GM23338 (cell line): ENCODE results near the gene ZFR. TPM values are rescaled to one million over a fixed set of nuclear protein-coding genes. Genes with fewer than 3 reads are reported as not detected.

Experiments used
- ATAC-seq: fragments of 200-7000 bp; cut with Tn5 transposase; 3 replicates; pipeline ENCODE4 v1.9.1; 2020
- DNase-seq: peaks from one replicate; pipeline ENCODE4 v3.0.0-alpha.2; 2015; ENCODE audit warnings: low spot score
- H2AFZ ChIP-seq: fragments of 200-600 bp; sonication (generic); 2 replicates; pipeline ENCODE4 v1.8.0; 2016; ENCODE audit warnings: antibody characterized with exemption, mild to moderate bottlenecking, moderate library complexity
- H3F3A ChIP-seq: fragments of 200-600 bp; sonication (generic); replicated peaks from 2 replicates; pipeline ENCODE4 v1.8.0; 2017; ENCODE audit warnings: antibody characterized with exemption, mixed run types, low read depth
- H3K27ac ChIP-seq: fragments of 200-600 bp; sonication (generic); 2 replicates; pipeline ENCODE4 v1.6.1; 2016; ENCODE audit warnings: low read depth
- H3K27me3 ChIP-seq: fragments of 200-600 bp; sonication (generic); 2 replicates; pipeline ENCODE4 v1.8.0; 2016; ENCODE audit warnings: mild to moderate bottlenecking, mixed run types, moderate library complexity; ENCODE audit not compliant: insufficient read depth
- H3K36me3 ChIP-seq: fragments of 200-600 bp; sonication (generic); 2 replicates; pipeline ENCODE4 v1.8.0; 2016; ENCODE audit warnings: mild to moderate bottlenecking; ENCODE audit not compliant: insufficient read depth
- H3K4me1 ChIP-seq: fragments of 200-600 bp; sonication (generic); 2 replicates; pipeline ENCODE4 v1.8.0; 2016; ENCODE audit warnings: mild to moderate bottlenecking, moderate library complexity; ENCODE audit not compliant: insufficient read depth
- H3K4me2 ChIP-seq: fragments of 200-600 bp; sonication (generic); 2 replicates; pipeline ENCODE4 v1.7.1; 2017; ENCODE audit warnings: mixed run types
- H3K4me3 ChIP-seq: fragments of 200-600 bp; sonication (generic); 2 replicates; pipeline ENCODE4 v1.6.1; 2016; ENCODE audit warnings: mixed run types
- H3K79me2 ChIP-seq: fragments of 200-600 bp; sonication (generic); replicated peaks from 2 replicates; pipeline ENCODE4 v1.8.0; 2017; ENCODE audit warnings: mild to moderate bottlenecking; ENCODE audit not compliant: insufficient read depth
- H3K9me2 ChIP-seq: fragments of 200-600 bp; sonication (generic); 2 replicates; pipeline ENCODE4 v1.8.0; 2017; ENCODE audit not compliant: insufficient read depth
- H4K20me1 ChIP-seq: fragments of 200-600 bp; sonication (generic); replicated peaks from 2 replicates; pipeline ENCODE4 v1.8.0; 2017; ENCODE audit warnings: mild to moderate bottlenecking; ENCODE audit not compliant: insufficient read depth
- H3K27ac Mint-ChIP-seq: 2 replicates; pipeline ENCODE4 v1.8.0; 2020; ENCODE audit warnings: inconsistent platforms, mild to moderate bottlenecking, moderate library complexity, mixed read lengths
- H3K27me3 Mint-ChIP-seq: 3 replicates; pipeline ENCODE4 v1.8.0; 2022; ENCODE audit warnings: low read depth, mild to moderate bottlenecking, moderate library complexity, mixed read lengths, inconsistent platforms; ENCODE audit not compliant: insufficient read depth, poor library complexity
- H3K36me3 Mint-ChIP-seq: 3 replicates; pipeline ENCODE4 v1.8.0; 2021; ENCODE audit warnings: low read depth, mild to moderate bottlenecking, inconsistent platforms, moderate library complexity, mixed read lengths
- H3K4me1 Mint-ChIP-seq: 3 replicates; pipeline ENCODE4 v1.8.0; 2020; ENCODE audit warnings: mild to moderate bottlenecking, inconsistent platforms, mixed read lengths
- H3K4me3 Mint-ChIP-seq: 3 replicates; pipeline ENCODE4 v1.8.0; 2021; ENCODE audit warnings: moderate library complexity, mild to moderate bottlenecking, inconsistent platforms, mixed read lengths
- H3K9me3 Mint-ChIP-seq: 3 replicates; pipeline ENCODE4 v1.8.0; 2020; ENCODE audit warnings: moderate library complexity, mild to moderate bottlenecking, inconsistent platforms, mixed read lengths
- EZH2phosphoT487 ChIP-seq: fragments of 200-600 bp; sonication (generic); IDR thresholded peaks from one replicate; pipeline ENCODE4 v1.8.1; 2018; ENCODE audit warnings: antibody characterized with exemption; ENCODE audit not compliant: unreplicated experiment
- STAT1 ChIP-seq: IDR thresholded peaks from one replicate; pipeline ENCODE4 v1.6.1; 2016; ENCODE audit warnings: antibody characterized with exemption; ENCODE audit not compliant: unreplicated experiment
- polyA plus RNA-seq: library from polyadenylated mRNA; unstranded; fragments of >200 nt; fragmentation: Nextera tagmentation; extraction: Ambion mirVana; gene quantifications from 2 replicates; pipeline ENCODE4 v1.2.1, GENCODE V29; 2016
- total RNA-seq: library from RNA; depleted of rRNA; stranded (reverse); fragments of >200 nt; shearing (Covaris generic); gene quantifications from 2 replicates; pipeline ENCODE4 v1.2.3, GENCODE V29; 2014
- TF ChIP-seq, protein P1 (sequence below), 2 experiments: fragments of 200-600 bp in 1 of 2; sonication (generic) in 1 of 2; conservative IDR thresholded peaks; 2 replicates each; pipeline versions ENCODE4 v1.5.1 to v1.6.1; 2016 to 2017; ENCODE audit warnings: antibody characterized with exemption in 2 of 2, low read depth in 2 of 2, mild to moderate bottlenecking in 2 of 2, moderate library complexity in 1 of 2
- TF ChIP-seq, protein P2 (sequence below): fragments of 250-450 bp; sonication (Bioruptor Pico); IDR thresholded peaks from 2 replicates; pipeline ENCODE4 v1.5.0; 2020; ENCODE audit warnings: mild to moderate bottlenecking, moderate library complexity

ZFR gene
- total and polyA plus RNA-seq, 2 experiments from 2014 or later: 92.4 to 103 TPM

DNA sequence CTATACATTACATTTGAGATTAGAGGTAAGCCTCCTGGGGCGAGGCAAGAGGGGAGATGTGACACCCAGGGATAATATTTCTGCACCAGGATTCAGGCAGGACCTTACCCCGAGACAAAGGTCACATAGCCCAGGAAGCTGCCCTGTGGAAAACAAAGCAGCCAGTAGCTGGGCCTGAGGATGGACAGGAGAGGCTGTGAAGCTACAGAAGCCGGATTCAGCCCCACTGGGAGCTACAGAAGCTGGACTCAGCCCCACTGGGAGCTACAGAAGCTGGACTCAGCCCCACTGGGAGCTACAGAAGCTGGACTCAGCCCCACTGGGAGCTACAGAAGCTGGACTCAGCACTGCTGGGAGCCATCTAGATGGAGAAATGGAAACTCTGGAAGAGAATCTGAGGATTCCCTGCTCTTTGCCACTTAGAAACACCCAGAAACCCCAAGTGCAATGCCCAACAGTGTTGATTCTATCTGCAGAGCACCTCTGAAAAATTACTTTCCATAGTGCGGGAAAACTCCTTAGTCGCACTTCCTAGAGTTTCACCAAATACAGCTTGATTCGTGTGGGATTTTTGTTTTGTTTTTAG lies 46.5 kb upstream of the ZFR start:
- no peak for ATAC-seq
- H3F3A ChIP-seq: no peaks in the 10 kb centered on the region
- no peaks in the 10 kb centered on the region; the same call in 2 of the 3 replicates for H3K36me3 Mint-ChIP-seq

DNA sequence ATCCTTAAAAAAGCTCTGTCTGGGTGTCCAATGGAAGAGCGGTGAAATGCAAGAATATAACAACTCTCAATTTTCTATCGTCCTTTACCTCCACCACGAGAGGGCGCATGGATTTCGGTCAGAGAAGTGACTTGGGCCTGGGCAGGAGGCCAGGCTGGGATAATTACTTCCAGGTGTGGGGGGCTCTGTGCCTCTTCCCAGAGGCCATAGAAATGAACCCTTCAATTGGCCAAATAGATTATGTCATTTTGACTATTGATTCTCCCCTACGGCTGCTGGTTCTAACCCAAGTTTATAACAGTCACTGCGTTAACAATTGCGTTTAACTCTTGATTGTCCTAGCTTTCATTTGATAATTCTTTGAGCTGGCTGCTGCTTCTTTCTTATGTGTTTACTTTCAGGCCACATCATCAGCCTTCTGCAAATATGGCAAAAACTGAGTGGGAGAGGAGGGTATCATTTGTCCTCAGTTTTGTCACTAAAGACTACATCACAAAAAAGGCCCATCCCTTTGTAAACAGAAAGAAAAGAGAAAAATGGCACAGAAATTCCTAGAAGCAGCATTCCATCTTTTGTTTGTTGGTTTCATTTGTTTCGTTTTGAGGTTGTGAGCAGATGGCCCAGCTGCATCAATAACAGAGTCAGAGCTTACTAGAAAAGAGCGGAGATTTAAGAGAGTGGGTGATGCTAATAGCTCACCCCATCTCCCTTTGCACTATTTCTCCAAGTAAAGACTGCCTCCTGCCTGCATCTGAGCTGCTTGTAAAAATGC lies 45.4 kb upstream of the ZFR start:
- peaks cover 7% of the 10 kb centered on the region; the same call in 2 of the 3 replicates for H3K4me1 Mint-ChIP-seq
- no peak for TF ChIP-seq STAT1
- TF ChIP-seq, protein P1, sequence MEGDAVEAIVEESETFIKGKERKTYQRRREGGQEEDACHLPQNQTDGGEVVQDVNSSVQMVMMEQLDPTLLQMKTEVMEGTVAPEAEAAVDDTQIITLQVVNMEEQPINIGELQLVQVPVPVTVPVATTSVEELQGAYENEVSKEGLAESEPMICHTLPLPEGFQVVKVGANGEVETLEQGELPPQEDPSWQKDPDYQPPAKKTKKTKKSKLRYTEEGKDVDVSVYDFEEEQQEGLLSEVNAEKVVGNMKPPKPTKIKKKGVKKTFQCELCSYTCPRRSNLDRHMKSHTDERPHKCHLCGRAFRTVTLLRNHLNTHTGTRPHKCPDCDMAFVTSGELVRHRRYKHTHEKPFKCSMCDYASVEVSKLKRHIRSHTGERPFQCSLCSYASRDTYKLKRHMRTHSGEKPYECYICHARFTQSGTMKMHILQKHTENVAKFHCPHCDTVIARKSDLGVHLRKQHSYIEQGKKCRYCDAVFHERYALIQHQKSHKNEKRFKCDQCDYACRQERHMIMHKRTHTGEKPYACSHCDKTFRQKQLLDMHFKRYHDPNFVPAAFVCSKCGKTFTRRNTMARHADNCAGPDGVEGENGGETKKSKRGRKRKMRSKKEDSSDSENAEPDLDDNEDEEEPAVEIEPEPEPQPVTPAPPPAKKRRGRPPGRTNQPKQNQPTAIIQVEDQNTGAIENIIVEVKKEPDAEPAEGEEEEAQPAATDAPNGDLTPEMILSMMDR (conservative IDR thresholded peaks at IDR 0.05; ENCODE audit: low read depth in 2 of 2): peak; percentile 84 to 85
- Histone ChIP-seq H3K4me3 (no peak overlapping the region), H3K4me2 (no peak overlapping the region), H4K20me1 (no peaks in the 10 kb centered on the region), H3F3A (no peaks in the 10 kb centered on the region), H3K79me2 (no peaks in the 10 kb centered on the region), H2AFZ (peak overlapping the region; percentile 67; the same call in 1 of the 2 replicates), H3K27ac (no peak overlapping the region), H3K9me2 (no peaks in the 10 kb centered on the region), H3K36me3 (no peaks in the 10 kb centered on the region), H3K27me3 (no peaks in the 10 kb centered on the region), H3K4me1 (no peaks in the 10 kb centered on the region)
- H3K9me3 Mint-ChIP-seq: peaks cover 21% of the 10 kb centered on the region; the same call in 2 of the 3 replicates
- no peak overlapping the region for H3K27ac Mint-ChIP-seq
- ATAC-seq: peak; percentile 97
- H3K36me3 Mint-ChIP-seq: no peaks in the 10 kb centered on the region; the same call in 2 of the 3 replicates
- H3K27me3 Mint-ChIP-seq: peaks cover 18% of the 10 kb centered on the region
- H3K4me3 Mint-ChIP-seq: no peak overlapping the region
- peak; percentile 91 for DNase-seq

More for the DNA sequence above, 46.5 kb upstream of the ZFR start:
- Mint-ChIP-seq H3K4me3 (no peak overlapping the region), H3K27me3 (peaks cover 16% of the 10 kb centered on the region), H3K9me3 (peaks cover 21% of the 10 kb centered on the region; the same call in 2 of the 3 replicates), H3K4me1 (peaks cover 7% of the 10 kb centered on the region; the same call in 2 of the 3 replicates), H3K27ac (no peak overlapping the region)
- Histone ChIP-seq H4K20me1 (no peaks in the 10 kb centered on the region), H3K79me2 (no peaks in the 10 kb centered on the region), H2AFZ (no peak overlapping the region), H3K36me3 (no peaks in the 10 kb centered on the region), H3K4me2 (no peak overlapping the region), H3K27ac (no peak overlapping the region), H3K9me2 (no peaks in the 10 kb centered on the region), H3K27me3 (no peaks in the 10 kb centered on the region), H3K4me3 (no peak overlapping the region), H3K4me1 (no peaks in the 10 kb centered on the region)
- no peak for DNase-seq
- no peak for TF ChIP-seq EZH2phosphoT487

DNA sequence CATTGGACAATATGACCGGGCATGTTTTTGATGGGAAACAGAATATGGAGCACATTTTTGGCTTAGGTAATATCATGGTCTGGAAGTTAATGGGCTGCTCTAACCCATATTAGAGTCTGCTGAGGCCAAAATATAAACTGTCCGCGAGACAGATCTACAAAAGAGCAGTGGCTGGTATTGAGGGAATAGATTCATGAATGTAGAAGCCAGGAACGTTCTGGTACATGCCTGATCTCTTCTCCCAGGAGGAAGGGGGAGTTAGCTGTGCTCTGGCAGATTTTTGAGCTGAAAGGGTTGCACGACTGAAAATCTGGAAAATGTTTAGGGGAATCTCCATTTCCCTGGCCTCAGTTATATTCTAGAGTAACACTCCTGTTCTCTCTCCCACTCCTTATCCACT lies 42.9 kb upstream of the ZFR start:
- no peaks in the 10 kb centered on the region for H3K79me2 ChIP-seq
- H3K4me2 ChIP-seq: no peak overlapping the region
- no peaks in the 10 kb centered on the region for H3F3A ChIP-seq
- no peaks in the 10 kb centered on the region for H3K9me2 ChIP-seq
- no peak overlapping the region for H3K27ac ChIP-seq
- no peak overlapping the region for H2AFZ ChIP-seq
- H3K36me3 Mint-ChIP-seq: no peaks in the 10 kb centered on the region; the same call in 2 of the 3 replicates
- DNase-seq (no peak), ATAC-seq (no peak)
- H3K4me1 ChIP-seq: no peaks in the 10 kb centered on the region
- H3K4me3 ChIP-seq: no peak overlapping the region
- peaks cover 17% of the 10 kb centered on the region for H3K27me3 Mint-ChIP-seq
- H3K9me3 Mint-ChIP-seq: peaks cover 21% of the 10 kb centered on the region; the same call in 2 of the 3 replicates
- no peaks in the 10 kb centered on the region for H3K27me3 ChIP-seq
- no peaks in the 10 kb centered on the region for H4K20me1 ChIP-seq
- peaks cover 7% of the 10 kb centered on the region; the same call in 2 of the 3 replicates for H3K4me1 Mint-ChIP-seq
- H3K36me3 ChIP-seq: no peaks in the 10 kb centered on the region
- no peak overlapping the region for H3K27ac Mint-ChIP-seq
- no peak overlapping the region for H3K4me3 Mint-ChIP-seq
- no peak for TF ChIP-seq STAT1
- TF ChIP-seq, protein P2, sequence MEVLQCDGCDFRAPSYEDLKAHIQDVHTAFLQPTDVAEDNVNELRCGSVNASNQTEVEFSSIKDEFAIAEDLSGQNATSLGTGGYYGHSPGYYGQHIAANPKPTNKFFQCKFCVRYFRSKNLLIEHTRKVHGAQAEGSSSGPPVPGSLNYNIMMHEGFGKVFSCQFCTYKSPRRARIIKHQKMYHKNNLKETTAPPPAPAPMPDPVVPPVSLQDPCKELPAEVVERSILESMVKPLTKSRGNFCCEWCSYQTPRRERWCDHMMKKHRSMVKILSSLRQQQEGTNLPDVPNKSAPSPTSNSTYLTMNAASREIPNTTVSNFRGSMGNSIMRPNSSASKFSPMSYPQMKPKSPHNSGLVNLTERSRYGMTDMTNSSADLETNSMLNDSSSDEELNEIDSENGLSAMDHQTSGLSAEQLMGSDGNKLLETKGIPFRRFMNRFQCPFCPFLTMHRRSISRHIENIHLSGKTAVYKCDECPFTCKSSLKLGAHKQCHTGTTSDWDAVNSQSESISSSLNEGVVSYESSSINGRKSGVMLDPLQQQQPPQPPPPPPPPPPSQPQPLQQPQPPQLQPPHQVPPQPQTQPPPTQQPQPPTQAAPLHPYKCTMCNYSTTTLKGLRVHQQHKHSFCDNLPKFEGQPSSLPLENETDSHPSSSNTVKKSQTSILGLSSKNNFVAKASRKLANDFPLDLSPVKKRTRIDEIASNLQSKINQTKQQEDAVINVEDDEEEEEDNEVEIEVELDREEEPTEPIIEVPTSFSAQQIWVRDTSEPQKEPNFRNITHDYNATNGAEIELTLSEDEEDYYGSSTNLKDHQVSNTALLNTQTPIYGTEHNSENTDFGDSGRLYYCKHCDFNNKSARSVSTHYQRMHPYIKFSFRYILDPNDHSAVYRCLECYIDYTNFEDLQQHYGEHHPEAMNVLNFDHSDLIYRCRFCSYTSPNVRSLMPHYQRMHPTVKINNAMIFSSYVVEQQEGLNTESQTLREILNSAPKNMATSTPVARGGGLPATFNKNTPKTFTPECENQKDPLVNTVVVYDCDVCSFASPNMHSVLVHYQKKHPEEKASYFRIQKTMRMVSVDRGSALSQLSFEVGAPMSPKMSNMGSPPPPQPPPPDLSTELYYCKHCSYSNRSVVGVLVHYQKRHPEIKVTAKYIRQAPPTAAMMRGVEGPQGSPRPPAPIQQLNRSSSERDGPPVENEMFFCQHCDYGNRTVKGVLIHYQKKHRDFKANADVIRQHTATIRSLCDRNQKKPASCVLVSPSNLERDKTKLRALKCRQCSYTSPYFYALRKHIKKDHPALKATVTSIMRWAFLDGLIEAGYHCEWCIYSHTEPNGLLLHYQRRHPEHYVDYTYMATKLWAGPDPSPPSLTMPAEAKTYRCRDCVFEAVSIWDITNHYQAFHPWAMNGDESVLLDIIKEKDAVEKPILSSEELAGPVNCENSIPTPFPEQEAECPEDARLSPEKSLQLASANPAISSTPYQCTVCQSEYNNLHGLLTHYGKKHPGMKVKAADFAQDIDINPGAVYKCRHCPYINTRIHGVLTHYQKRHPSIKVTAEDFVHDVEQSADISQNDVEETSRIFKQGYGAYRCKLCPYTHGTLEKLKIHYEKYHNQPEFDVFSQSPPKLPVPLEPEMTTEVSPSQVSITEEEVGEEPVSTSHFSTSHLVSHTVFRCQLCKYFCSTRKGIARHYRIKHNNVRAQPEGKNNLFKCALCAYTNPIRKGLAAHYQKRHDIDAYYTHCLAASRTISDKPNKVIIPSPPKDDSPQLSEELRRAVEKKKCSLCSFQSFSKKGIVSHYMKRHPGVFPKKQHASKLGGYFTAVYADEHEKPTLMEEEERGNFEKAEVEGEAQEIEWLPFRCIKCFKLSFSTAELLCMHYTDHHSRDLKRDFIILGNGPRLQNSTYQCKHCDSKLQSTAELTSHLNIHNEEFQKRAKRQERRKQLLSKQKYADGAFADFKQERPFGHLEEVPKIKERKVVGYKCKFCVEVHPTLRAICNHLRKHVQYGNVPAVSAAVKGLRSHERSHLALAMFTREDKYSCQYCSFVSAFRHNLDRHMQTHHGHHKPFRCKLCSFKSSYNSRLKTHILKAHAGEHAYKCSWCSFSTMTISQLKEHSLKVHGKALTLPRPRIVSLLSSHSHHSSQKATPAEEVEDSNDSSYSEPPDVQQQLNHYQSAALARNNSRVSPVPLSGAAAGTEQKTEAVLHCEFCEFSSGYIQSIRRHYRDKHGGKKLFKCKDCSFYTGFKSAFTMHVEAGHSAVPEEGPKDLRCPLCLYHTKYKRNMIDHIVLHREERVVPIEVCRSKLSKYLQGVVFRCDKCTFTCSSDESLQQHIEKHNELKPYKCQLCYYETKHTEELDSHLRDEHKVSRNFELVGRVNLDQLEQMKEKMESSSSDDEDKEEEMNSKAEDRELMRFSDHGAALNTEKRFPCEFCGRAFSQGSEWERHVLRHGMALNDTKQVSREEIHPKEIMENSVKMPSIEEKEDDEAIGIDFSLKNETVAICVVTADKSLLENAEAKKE (CRISPR knock-in tag): no peak
